Heart left ventricle (tissue), 13 donors: Measurements from ENCODE around the gene ETNK1.

ENCODE experiments used
- POLR2A ChIP-seq, 2 donors: fragments of 450-650 bp; IDR thresholded peaks; one replicate each; pipeline ENCODE4 v1.6.1; 2017; ENCODE audit warnings: antibody characterized with exemption in 2 of 2, mild to moderate bottlenecking in 2 of 2, moderate library complexity in 2 of 2
- TF ChIP-seq, protein P1 (sequence below), 12 donors: fragments of 200-600 bp; sonication (generic) in 4 of 12; IDR thresholded peaks; one replicate each; pipeline versions ENCODE4 v1.5.0 to v1.8.0; 2018 to 2022; ENCODE audit warnings: antibody characterized with exemption in 12 of 12, mild to moderate bottlenecking in 5 of 12
- donor health status: ischemic (EF 13 %, LVEDD 7.1; RV severe dilation, severe dysfunction).
- donor health status: DM: no; HTN: yes; CAD: no.
- donor health status: DM: no; HTN: no; CAD: no.
- donor health status: ischemic (EF 25% LVEDD 6.9; RV normal size, moderate dysfunction).
- donor health status: ischemic (EF 25% LVEDD 5.7; RV mildly dilated, moderate dysfunction).
- donor health status: ischemic (EF 35%, LVEDD 5.7; RV mildly dilated, moderate dysfunction).
- donor health status: nonischemic (EF 11% LVEDD 7.7; RV severe dilation, severe dysfunction).
- donor health status: DM: yes; HTN: yes; CAD: no.
- donor health status: PGD.
- donor health status: ischemic (EF 29% LVEDD 5.4; RV normal size, mild dysfunction).
- donor health status: nonischemic (EF 23%, LVEDD 6.1; RV moderate dilation, normal function).

DNA sequence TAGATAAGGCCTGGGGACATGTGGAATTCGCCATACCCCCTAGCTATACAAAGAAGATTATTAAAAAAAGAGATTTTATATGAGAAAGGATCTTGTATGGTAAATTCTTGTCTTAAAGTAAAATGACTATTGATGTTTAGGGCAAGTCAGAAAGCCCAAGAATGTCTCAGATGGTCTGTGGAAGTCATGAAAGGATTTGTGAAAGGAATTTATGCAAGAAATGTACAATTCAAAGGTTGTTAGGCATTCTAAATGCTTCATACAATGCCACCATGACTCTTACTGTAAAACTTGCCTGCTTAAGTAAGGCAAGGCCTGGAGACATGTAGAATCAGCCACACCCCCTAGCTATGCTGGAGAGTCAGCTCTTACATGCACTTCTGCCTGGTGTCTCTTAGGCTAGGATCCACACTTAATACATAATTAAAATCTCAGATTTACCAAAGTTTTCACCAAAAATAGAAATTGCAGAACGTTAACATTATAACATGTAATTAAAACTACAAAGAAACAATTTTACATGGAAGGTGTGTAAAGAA is 8.9 kb upstream of the ETNK1 start:
- TF ChIP-seq POLR2A (IDR thresholded peaks at IDR 0.05): no peak
- TF ChIP-seq, protein P1, sequence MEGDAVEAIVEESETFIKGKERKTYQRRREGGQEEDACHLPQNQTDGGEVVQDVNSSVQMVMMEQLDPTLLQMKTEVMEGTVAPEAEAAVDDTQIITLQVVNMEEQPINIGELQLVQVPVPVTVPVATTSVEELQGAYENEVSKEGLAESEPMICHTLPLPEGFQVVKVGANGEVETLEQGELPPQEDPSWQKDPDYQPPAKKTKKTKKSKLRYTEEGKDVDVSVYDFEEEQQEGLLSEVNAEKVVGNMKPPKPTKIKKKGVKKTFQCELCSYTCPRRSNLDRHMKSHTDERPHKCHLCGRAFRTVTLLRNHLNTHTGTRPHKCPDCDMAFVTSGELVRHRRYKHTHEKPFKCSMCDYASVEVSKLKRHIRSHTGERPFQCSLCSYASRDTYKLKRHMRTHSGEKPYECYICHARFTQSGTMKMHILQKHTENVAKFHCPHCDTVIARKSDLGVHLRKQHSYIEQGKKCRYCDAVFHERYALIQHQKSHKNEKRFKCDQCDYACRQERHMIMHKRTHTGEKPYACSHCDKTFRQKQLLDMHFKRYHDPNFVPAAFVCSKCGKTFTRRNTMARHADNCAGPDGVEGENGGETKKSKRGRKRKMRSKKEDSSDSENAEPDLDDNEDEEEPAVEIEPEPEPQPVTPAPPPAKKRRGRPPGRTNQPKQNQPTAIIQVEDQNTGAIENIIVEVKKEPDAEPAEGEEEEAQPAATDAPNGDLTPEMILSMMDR (IDR thresholded peaks at IDR 0.05): no peak
